ENCODE results near the gene BMP7.

- TF ChIP-seq ZNF274 (IDR thresholded peaks at IDR 0.05; ENCODE audit: low read depth, low read length) (no peak), YY1 (IDR thresholded peaks at IDR 0.05; ENCODE audit: insufficient read depth, insufficient read length) (no peak)
Measured at GRCh38 chr20:57189713-57190112, 76.7 kb downstream of the BMP7 start.
